Transverse colon (tissue), 4 donors: Measurements from ENCODE around the gene SLC29A3. TPM values are rescaled to one million over a fixed set of nuclear protein-coding genes. Genes with fewer than 3 reads are reported as not detected.

Source experiments
- DNase-seq: peaks from one replicate; pipeline ENCODE4 v3.0.0-alpha.2; 2019
- H3K27ac ChIP-seq, 4 donors: fragments of 200-600 bp; sonication (generic); 2 replicates each; pipeline ENCODE4 v1.5.1; 2016 to 2018; ENCODE audit warnings: inconsistent platforms in 4 of 4
- H3K27me3 ChIP-seq: fragments of 200-600 bp; sonication (generic); 2 replicates; pipeline ENCODE4 v1.5.1; 2017; ENCODE audit warnings: inconsistent platforms
- H3K36me3 ChIP-seq, 4 donors: fragments of 200-600 bp; sonication (generic); 2 replicates each; pipeline ENCODE4 v1.5.1; 2017 to 2019; ENCODE audit warnings: inconsistent platforms in 4 of 4
- H3K4me1 ChIP-seq, 4 donors: fragments of 200-600 bp; sonication (generic); 2 replicates each; pipeline ENCODE4 v1.5.1; 2017 to 2020; ENCODE audit warnings: inconsistent platforms in 4 of 4
- H3K4me3 ChIP-seq, 4 donors: fragments of 200-600 bp; sonication (generic); 1 replicate in 1 of 4; 2 replicates in 3 of 4; pipeline versions ENCODE4 v1.5.1 to v1.6.1; 2017 to 2019; ENCODE audit warnings: inconsistent platforms in 4 of 4
- H3K9me3 ChIP-seq, 2 donors: fragments of 200-600 bp; sonication (generic); 2 replicates each; pipeline ENCODE4 v1.5.1; 2017 to 2019; ENCODE audit warnings: inconsistent platforms in 2 of 2
- EP300 ChIP-seq: sonication (generic); formaldehyde crosslinking; IDR thresholded peaks from one replicate; pipeline ENCODE4 v1.6.1; 2017; ENCODE audit warnings: antibody characterized with exemption, low read depth
- POLR2A ChIP-seq: fragments of 450-650 bp; IDR thresholded peaks from one replicate; pipeline ENCODE4 v1.6.1; 2016; ENCODE audit warnings: antibody characterized with exemption, mild to moderate bottlenecking, moderate library complexity
- POLR2AphosphoS5 ChIP-seq, 3 donors: sonication (generic); formaldehyde crosslinking; IDR thresholded peaks; one replicate each; pipeline ENCODE4 v1.6.1; 2016; ENCODE audit warnings: antibody characterized with exemption in 3 of 3
- WGBS, 2 donors: methylation state at CpG; one replicate each; pipeline ENCODE4 v1.1.5; 2018; ENCODE audit warnings: low coverage in 1 of 2; 5-methylcytosine and 5-hydroxymethylcytosine counted together
- in situ Hi-C, 4 donors: fragments of 200-750 bp; cut with MboI; loops; one replicate each; pipeline versions ENCODE4 v1.15.0 to v1.15.1; 2017; ENCODE audit warnings: low sequenced_read_pairs in 3 of 4, low pct_ligation_motif_present in 1 of 4, low pct_unique_long_range_greater_than_20kb in 1 of 4
- intact Hi-C: fragments of 100-400 bp; cut with DNase I; formaldehyde crosslinking; loops from one replicate; pipeline ENCODE4 v1.15.1; 2023; ENCODE audit warnings: low total_unique reads
- total RNA-seq, 4 donors: library from RNA; depleted of rRNA; stranded (reverse); fragments of >200 nt; gene quantifications; one replicate each; pipeline ENCODE4 v1.1.0, GENCODE V29; 2016
- TF ChIP-seq, protein P1 (sequence below), 5 experiments: fragments of 200-600 bp in 3 of 5; fragments of 450-650 bp in 2 of 5; sonication (generic) in 3 of 5; IDR thresholded peaks; 1 replicate in 2 of 5; 2 replicates in 3 of 5; pipeline ENCODE4 v1.5.1; 2016 to 2017; ENCODE audit warnings: antibody characterized with exemption in 5 of 5, inconsistent platforms in 3 of 5, mild to moderate bottlenecking in 2 of 5, moderate library complexity in 1 of 5

SLC29A3 gene
- total RNA-seq, 4 donors from 2014 or later = 0.75 to 6.4 (median 3.4) TPM

- Histone ChIP-seq H3K9me3 (no peaks in the 10 kb centered on the region), H3K4me1 (peaks cover 10 to 19% (median 15%) of the 10 kb centered on the region in 4 donors), H3K27ac (no peak overlapping the region), H3K4me3 (no peak overlapping the region), H3K27me3 (peaks cover 77% of the 10 kb centered on the region), H3K36me3 (no peaks in the 10 kb centered on the region)
- TF ChIP-seq EP300 (no peak), POLR2A (no peak), POLR2AphosphoS5 (IDR thresholded peaks at IDR 0.05) (no peak)
- TF ChIP-seq, protein P1, sequence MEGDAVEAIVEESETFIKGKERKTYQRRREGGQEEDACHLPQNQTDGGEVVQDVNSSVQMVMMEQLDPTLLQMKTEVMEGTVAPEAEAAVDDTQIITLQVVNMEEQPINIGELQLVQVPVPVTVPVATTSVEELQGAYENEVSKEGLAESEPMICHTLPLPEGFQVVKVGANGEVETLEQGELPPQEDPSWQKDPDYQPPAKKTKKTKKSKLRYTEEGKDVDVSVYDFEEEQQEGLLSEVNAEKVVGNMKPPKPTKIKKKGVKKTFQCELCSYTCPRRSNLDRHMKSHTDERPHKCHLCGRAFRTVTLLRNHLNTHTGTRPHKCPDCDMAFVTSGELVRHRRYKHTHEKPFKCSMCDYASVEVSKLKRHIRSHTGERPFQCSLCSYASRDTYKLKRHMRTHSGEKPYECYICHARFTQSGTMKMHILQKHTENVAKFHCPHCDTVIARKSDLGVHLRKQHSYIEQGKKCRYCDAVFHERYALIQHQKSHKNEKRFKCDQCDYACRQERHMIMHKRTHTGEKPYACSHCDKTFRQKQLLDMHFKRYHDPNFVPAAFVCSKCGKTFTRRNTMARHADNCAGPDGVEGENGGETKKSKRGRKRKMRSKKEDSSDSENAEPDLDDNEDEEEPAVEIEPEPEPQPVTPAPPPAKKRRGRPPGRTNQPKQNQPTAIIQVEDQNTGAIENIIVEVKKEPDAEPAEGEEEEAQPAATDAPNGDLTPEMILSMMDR (IDR thresholded peaks at IDR 0.05) = no peak
- 71% methylated on average over 5 of the region's 5 CpGs; no CpG with 5 or more reads in 1 of the 2 donors for WGBS, 2 donors
- intact Hi-C loops = loop anchor here (10.0 kb wide), 1 partner anchor 305 kb away; no protein-coding TSS in a partner anchor
- in situ Hi-C loops = loop anchor here in 3 of 4 donors (25.0 kb wide), 3 partner anchors 162 to 412 kb away; partner anchors contain the start of gene C10orf105 (in 2 of the 3)
- DNase-seq = no peak
Observed at GRCh38 chr10:71399946-71400345, 80.9 kb downstream of the SLC29A3 start.

- no peak for TF ChIP-seq POLR2AphosphoS5 (IDR thresholded peaks at IDR 0.05)
- TF ChIP-seq EP300 = no peak
- TF ChIP-seq, protein P1 (IDR thresholded peaks at IDR 0.05) = no peak
- TF ChIP-seq POLR2A = no peak
- Histone ChIP-seq H3K27me3 (peaks cover 66% of the 10 kb centered on the region), H3K4me1 (peaks cover 10 to 19% (median 15%) of the 10 kb centered on the region in 4 donors), H3K27ac (no peak overlapping the region), H3K9me3 (no peaks in the 10 kb centered on the region), H3K4me3 (no peak overlapping the region), H3K36me3 (no peaks in the 10 kb centered on the region)
- WGBS, 2 donors = 85 to 100% methylated on average over 1 to 7 of the region's 7 CpGs
- intact Hi-C loops (no loop called here), in situ Hi-C loops (no loop called here)
- DNase-seq = no peak
Observed at GRCh38 chr10:71401056-71401455, 82.0 kb downstream of the SLC29A3 start.

DNA sequence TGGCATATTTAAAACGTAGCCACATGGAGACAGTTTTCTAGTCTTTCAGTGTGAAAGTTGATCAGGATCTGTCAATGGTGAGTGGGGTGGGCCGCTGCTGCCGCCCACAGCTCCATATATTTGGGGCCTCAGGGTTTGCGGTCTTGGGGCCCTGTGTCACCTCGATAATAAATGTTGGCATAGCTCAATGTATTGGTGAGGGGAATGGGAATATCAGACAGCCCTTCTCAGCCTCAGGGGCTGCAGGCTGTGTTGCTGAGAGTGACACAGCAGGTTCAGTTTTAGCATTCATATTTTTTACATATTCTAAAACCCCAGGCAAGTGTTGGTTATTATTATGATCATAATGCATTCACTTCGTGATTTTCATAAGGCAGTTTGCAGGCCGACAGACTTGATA, 82.9 kb downstream of the SLC29A3 start:
- no peak overlapping the region for H3K4me3 ChIP-seq
- intact Hi-C loops = no loop called here
- no peak overlapping the region for H3K27ac ChIP-seq
- TF ChIP-seq EP300 = no peak
- TF ChIP-seq, protein P1 (IDR thresholded peaks at IDR 0.05) = no peak
- TF ChIP-seq POLR2A = no peak
- TF ChIP-seq POLR2AphosphoS5 (IDR thresholded peaks at IDR 0.05) = no peak
- H3K9me3 ChIP-seq = no peaks in the 10 kb centered on the region
- H3K36me3 ChIP-seq = no peaks in the 10 kb centered on the region
- DNase-seq = no peak
- in situ Hi-C loops = no loop called here
- WGBS, 2 donors = 91 to 100% methylated on average over 2 to 7 of the region's 7 CpGs
- peaks cover 56% of the 10 kb centered on the region for H3K27me3 ChIP-seq
- H3K4me1 ChIP-seq = peaks cover 10 to 12% (median 11%) of the 10 kb centered on the region in 4 donors

- in situ Hi-C loops = no loop called here
- Histone ChIP-seq H3K9me3 (no peaks in the 10 kb centered on the region), H3K36me3 (no peaks in the 10 kb centered on the region), H3K27ac (no peak overlapping the region), H3K4me1 (no peaks in the 10 kb centered on the region), H3K27me3 (peaks cover 29% of the 10 kb centered on the region), H3K4me3 (no peak overlapping the region)
- DNase-seq = no peak
- intact Hi-C loops = loop anchor here (5.0 kb wide), 1 partner anchor 718 kb away; no protein-coding TSS in a partner anchor
- TF ChIP-seq EP300 (no peak), POLR2A (no peak), POLR2AphosphoS5 (IDR thresholded peaks at IDR 0.05) (no peak)
- TF ChIP-seq, protein P1 (IDR thresholded peaks at IDR 0.05) = no peak
- 81 to 82% methylated on average over 6 to 13 of the region's 13 CpGs for WGBS, 2 donors
Observed at GRCh38 chr10:71404503-71405295, 85.6 kb downstream of the SLC29A3 start.
